H9 (cell line): ENCODE measurements around the gene ZNHIT6. TPM values are rescaled to one million over a fixed set of nuclear protein-coding genes. Genes with fewer than 3 reads are reported as not detected.
A peak's percentile ranks its signal among the peaks of the same experiment; 100 is the strongest.

Experiments used
- DNase-seq: peaks from one replicate; pipeline ENCODE4 v3.0.0-alpha.2; 2017
- H2AFZ ChIP-seq: one replicate; pipeline ENCODE4 v1.6.1; 2013; ENCODE audit warnings: mild to moderate bottlenecking, low read length, control low read depth, moderate library complexity
- H2AK5ac ChIP-seq: 2 replicates; pipeline ENCODE4 v1.6.1; 2013; ENCODE audit warnings: low read length, control low read depth, mixed read lengths; ENCODE audit not compliant: insufficient read length
- H2BK120ac ChIP-seq: one replicate; pipeline ENCODE4 v1.6.1; 2013; ENCODE audit warnings: low read depth, mild to moderate bottlenecking, low read length, control low read depth, inconsistent platforms; ENCODE audit not compliant: poor library complexity, severe bottlenecking
- H2BK12ac ChIP-seq: 2 replicates; pipeline ENCODE4 v1.6.1; 2013; ENCODE audit warnings: low read length, control low read depth, mixed read lengths, low read depth; ENCODE audit not compliant: insufficient read length
- H2BK15ac ChIP-seq: 2 replicates; pipeline ENCODE4 v1.6.1; 2013; ENCODE audit warnings: low read depth, low read length, control low read depth
- H2BK20ac ChIP-seq: one replicate; pipeline ENCODE4 v1.6.1; 2013; ENCODE audit warnings: low read depth, mild to moderate bottlenecking, low read length, control low read depth, inconsistent platforms; ENCODE audit not compliant: poor library complexity, severe bottlenecking
- H2BK5ac ChIP-seq: 2 replicates; pipeline ENCODE4 v1.6.1; 2013; ENCODE audit warnings: low read length, control low read depth, mixed read lengths; ENCODE audit not compliant: insufficient read length
- H3K14ac ChIP-seq: 2 replicates; pipeline ENCODE4 v1.6.1; 2013; ENCODE audit warnings: low read length, control low read depth; ENCODE audit not compliant: insufficient read depth
- H3K18ac ChIP-seq: 2 replicates; pipeline ENCODE4 v1.6.1; 2013; ENCODE audit warnings: low read depth, mild to moderate bottlenecking, mixed read lengths, low read length, control low read depth; ENCODE audit not compliant: insufficient read length
- H3K23ac ChIP-seq: 2 replicates; pipeline ENCODE4 v1.6.1; 2013; ENCODE audit warnings: low read length, control low read depth, mixed read lengths, low read depth; ENCODE audit not compliant: insufficient read length
- H3K23me2 ChIP-seq: 2 replicates; pipeline ENCODE4 v1.6.1; 2013; ENCODE audit warnings: low read depth, mild to moderate bottlenecking, mixed read lengths, low read length, control low read depth; ENCODE audit not compliant: insufficient read length, poor library complexity, severe bottlenecking
- H3K27ac ChIP-seq: 2 replicates; pipeline ENCODE4 v1.5.1; 2013; ENCODE audit warnings: low read length, control low read depth, mixed read lengths, low read depth; ENCODE audit not compliant: insufficient read length
- H3K27me3 ChIP-seq: 2 replicates; pipeline ENCODE4 v1.6.1; 2013; ENCODE audit warnings: low read length, control low read depth, inconsistent platforms; ENCODE audit not compliant: insufficient read depth
- H3K4ac ChIP-seq: 2 replicates; pipeline ENCODE4 v1.6.1; 2013; ENCODE audit warnings: low read depth, mild to moderate bottlenecking, control low read depth, inconsistent platforms, low read length, moderate library complexity
- H3K4me1 ChIP-seq: 2 replicates; pipeline ENCODE4 v1.6.1; 2013; ENCODE audit warnings: low read length, control low read depth, inconsistent platforms; ENCODE audit not compliant: insufficient read depth
- H3K4me2 ChIP-seq: 2 replicates; pipeline ENCODE4 v1.6.1; 2013; ENCODE audit warnings: low read length, control low read depth, mixed read lengths; ENCODE audit not compliant: insufficient read length, insufficient read depth
- H3K56ac ChIP-seq: 2 replicates; pipeline ENCODE4 v1.6.1; 2013; ENCODE audit warnings: low read depth, mild to moderate bottlenecking, mixed read lengths, low read length, control low read depth; ENCODE audit not compliant: insufficient read length
- H3K79me1 ChIP-seq: 2 replicates; pipeline ENCODE4 v1.6.1; 2013; ENCODE audit warnings: low read depth, mild to moderate bottlenecking, moderate library complexity, low read length, control low read depth, inconsistent platforms; ENCODE audit not compliant: insufficient read depth, poor library complexity, severe bottlenecking
- H3K79me2 ChIP-seq: 2 replicates; pipeline ENCODE4 v1.6.1; 2013; ENCODE audit warnings: low read length, control low read depth, inconsistent platforms; ENCODE audit not compliant: insufficient read depth
- H3K9ac ChIP-seq: 2 replicates; pipeline ENCODE4 v1.6.1; 2013; ENCODE audit warnings: low read length, control low read depth, mixed read lengths; ENCODE audit not compliant: insufficient read length; ENCODE audit errors: extremely low read depth
- H3K9me3 ChIP-seq: one replicate; pipeline ENCODE4 v1.6.1; 2013; ENCODE audit warnings: low read depth, low read length, inconsistent platforms; ENCODE audit not compliant: control insufficient read depth
- H3T11ph ChIP-seq: one replicate; pipeline ENCODE4 v1.6.1; 2013; ENCODE audit warnings: mild to moderate bottlenecking, low read length, control low read depth, inconsistent platforms
- H4K20me1 ChIP-seq: one replicate; pipeline ENCODE4 v1.6.1; 2013; ENCODE audit not compliant: control insufficient read depth, insufficient read length, insufficient read depth
- H4K5ac ChIP-seq: 2 replicates; pipeline ENCODE4 v1.6.1; 2013; ENCODE audit warnings: low read depth, mild to moderate bottlenecking, mixed read lengths, low read length, control low read depth; ENCODE audit not compliant: insufficient read length
- H4K8ac ChIP-seq: replicated peaks from 2 replicates; pipeline ENCODE4 v1.6.1; 2013; ENCODE audit warnings: low read length, control low read depth, mixed read lengths, low read depth; ENCODE audit not compliant: insufficient read length
- H4K91ac ChIP-seq: 2 replicates; pipeline ENCODE4 v1.6.1; 2013; ENCODE audit warnings: low read depth, mild to moderate bottlenecking, moderate library complexity, mixed read lengths, low read length, control low read depth; ENCODE audit not compliant: insufficient read length
- H3K27ac Mint-ChIP-seq, 3 experiments: 2 replicates in 2 of 3; 3 replicates in 1 of 3; pipeline ENCODE4 v1.8.0; 2020 to 2021; ENCODE audit warnings: mixed read lengths in 3 of 3, mild to moderate bottlenecking in 1 of 3, moderate library complexity in 1 of 3
- H3K27me3 Mint-ChIP-seq: 2 replicates; pipeline ENCODE4 v1.8.0; 2021; ENCODE audit warnings: low read depth, mild to moderate bottlenecking, moderate library complexity, mixed read lengths
- H3K36me3 Mint-ChIP-seq, 3 experiments: 2 replicates in 2 of 3; 3 replicates in 1 of 3; pipeline ENCODE4 v1.8.0; 2020 to 2021; ENCODE audit warnings: low read depth in 3 of 3, mixed read lengths in 3 of 3; ENCODE audit not compliant: insufficient read depth in 1 of 3
- H3K4me1 Mint-ChIP-seq, 2 experiments: 2 replicates each; pipeline ENCODE4 v1.8.0; 2020; ENCODE audit warnings: mixed read lengths in 2 of 2
- H3K4me3 Mint-ChIP-seq, 2 experiments: 2 replicates in 1 of 2; 3 replicates in 1 of 2; pipeline ENCODE4 v1.8.0; 2020 to 2021; ENCODE audit warnings: mild to moderate bottlenecking in 2 of 2, mixed read lengths in 2 of 2, moderate library complexity in 1 of 2
- H3K9me3 Mint-ChIP-seq, 2 experiments: 2 replicates in 1 of 2; 3 replicates in 1 of 2; pipeline ENCODE4 v1.8.0; 2020; ENCODE audit warnings: mild to moderate bottlenecking in 2 of 2, mixed read lengths in 2 of 2, moderate library complexity in 1 of 2
- WGBS: extraction: QIAGEN DNeasy Blood & Tissue Kit; methylation state at CpG from one replicate; pipeline ENCODE4 v1.1.7; 2013; ENCODE audit warnings: missing lambda C conversion rate, low lambda C conversion rate, mixed read lengths; ENCODE audit not compliant: insufficient read length; ENCODE audit errors: extremely low coverage; 5-methylcytosine and 5-hydroxymethylcytosine counted together
- long read RNA-seq: library from polyadenylated mRNA; unstranded; transcript quantifications from one replicate; pipeline ENCODE4 v2.0.0, GENCODE V29; 2020
- total RNA-seq: library from RNA; stranded (reverse); gene quantifications from 2 replicates; pipeline ENCODE4 v1.2.1, GENCODE V29; 2021
- TF ChIP-seq, protein P1 (sequence below): fragments of 200-600 bp; sonication (generic); conservative IDR thresholded peaks from 3 replicates; pipeline ENCODE4 v1.8.0; 2021; ENCODE audit warnings: antibody characterized with exemption, mild to moderate bottlenecking

Gene ZNHIT6, protein sequence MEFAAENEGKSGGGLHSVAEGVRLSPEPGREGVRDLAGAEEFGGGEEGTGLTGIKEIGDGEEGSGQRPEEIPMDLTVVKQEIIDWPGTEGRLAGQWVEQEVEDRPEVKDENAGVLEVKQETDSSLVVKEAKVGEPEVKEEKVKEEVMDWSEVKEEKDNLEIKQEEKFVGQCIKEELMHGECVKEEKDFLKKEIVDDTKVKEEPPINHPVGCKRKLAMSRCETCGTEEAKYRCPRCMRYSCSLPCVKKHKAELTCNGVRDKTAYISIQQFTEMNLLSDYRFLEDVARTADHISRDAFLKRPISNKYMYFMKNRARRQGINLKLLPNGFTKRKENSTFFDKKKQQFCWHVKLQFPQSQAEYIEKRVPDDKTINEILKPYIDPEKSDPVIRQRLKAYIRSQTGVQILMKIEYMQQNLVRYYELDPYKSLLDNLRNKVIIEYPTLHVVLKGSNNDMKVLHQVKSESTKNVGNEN
- 21.5 and 21.9 TPM in 2 replicates for total RNA-seq
- long read RNA-seq, transcript ZNHIT6-201 (10 exons, 2,797 nt) = major isoform, 52 of 60 reads
- long read RNA-seq, partial matches to known transcripts = 1 of 60 reads
- long read RNA-seq, other reads (novel, unspliced or antisense) = 7 of 60 reads

DNA sequence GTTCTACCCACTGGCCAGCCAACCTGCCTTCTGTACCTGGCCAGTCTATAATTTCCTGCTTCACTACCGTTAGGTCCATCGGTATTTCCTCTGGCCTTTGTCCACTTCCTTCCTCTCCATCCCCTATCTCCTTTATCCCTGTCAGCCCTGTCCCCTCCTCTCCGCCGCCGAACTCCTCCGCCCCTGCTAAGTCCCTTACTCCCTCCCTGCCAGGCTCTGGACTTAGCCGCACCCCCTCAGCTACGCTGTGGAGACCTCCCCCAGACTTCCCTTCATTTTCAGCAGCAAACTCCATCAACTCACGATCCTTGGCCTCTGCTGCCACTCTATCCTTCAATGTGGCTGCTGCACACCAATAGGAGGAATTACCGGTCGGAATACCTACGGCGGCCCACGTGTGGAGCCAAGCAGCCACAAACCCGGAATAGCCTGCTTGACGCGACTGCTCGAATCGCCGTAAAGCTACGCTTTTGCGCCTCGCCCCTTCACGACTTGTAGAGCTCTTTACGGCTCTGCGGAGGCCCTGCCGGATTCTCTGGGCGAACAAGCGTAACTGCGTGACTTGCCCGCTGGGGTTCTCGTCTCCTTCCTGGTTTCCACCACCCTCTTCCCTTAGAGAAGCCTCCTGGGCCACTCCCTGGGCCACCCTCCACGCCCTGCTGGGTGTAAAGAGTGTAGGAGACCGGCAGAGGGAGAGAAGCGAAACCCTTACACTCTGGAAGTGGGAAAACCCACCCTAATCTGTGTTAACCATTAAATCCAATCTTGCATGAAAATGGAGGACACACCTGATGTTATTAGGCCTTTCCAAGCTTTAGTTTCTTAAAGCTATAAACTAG, at the start of gene ZNHIT6:
Gene ZNHIT6 (minus strand): TSS at position 444 of the 839 bp plus-strand sequence. CDS start 149 bp downstream, at position 295.
- peaks cover 2% of the 10 kb centered on the region; the same call in 1 of the 2 replicates for H3K4me1 ChIP-seq
- H3K79me2 ChIP-seq = peaks cover 15% of the 10 kb centered on the region; the same call in 1 of the 2 replicates
- H3K27ac Mint-ChIP-seq = no peak within 1 kb of the TSS
- H2AFZ ChIP-seq = peak within 1 kb of the TSS; percentile 65
- peaks cover 13 to 26% (median 25%) of the 10 kb centered on the region in 3 experiments; a peak in 6 of 7 replicates for H3K36me3 Mint-ChIP-seq
- H3K9me3 Mint-ChIP-seq = no peaks in the 10 kb centered on the region
- peak within 1 kb of the TSS; percentile 88 for H3K9ac ChIP-seq
- no peak within 1 kb of the TSS for H2BK120ac ChIP-seq
- TF ChIP-seq, protein P1, sequence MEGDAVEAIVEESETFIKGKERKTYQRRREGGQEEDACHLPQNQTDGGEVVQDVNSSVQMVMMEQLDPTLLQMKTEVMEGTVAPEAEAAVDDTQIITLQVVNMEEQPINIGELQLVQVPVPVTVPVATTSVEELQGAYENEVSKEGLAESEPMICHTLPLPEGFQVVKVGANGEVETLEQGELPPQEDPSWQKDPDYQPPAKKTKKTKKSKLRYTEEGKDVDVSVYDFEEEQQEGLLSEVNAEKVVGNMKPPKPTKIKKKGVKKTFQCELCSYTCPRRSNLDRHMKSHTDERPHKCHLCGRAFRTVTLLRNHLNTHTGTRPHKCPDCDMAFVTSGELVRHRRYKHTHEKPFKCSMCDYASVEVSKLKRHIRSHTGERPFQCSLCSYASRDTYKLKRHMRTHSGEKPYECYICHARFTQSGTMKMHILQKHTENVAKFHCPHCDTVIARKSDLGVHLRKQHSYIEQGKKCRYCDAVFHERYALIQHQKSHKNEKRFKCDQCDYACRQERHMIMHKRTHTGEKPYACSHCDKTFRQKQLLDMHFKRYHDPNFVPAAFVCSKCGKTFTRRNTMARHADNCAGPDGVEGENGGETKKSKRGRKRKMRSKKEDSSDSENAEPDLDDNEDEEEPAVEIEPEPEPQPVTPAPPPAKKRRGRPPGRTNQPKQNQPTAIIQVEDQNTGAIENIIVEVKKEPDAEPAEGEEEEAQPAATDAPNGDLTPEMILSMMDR = peak; percentile 56
- no peak within 1 kb of the TSS for H2BK20ac ChIP-seq
- H3K23ac ChIP-seq = no peak within 1 kb of the TSS
- H3K27me3 Mint-ChIP-seq = no peaks in the 10 kb centered on the region
- no peak within 1 kb of the TSS for H3T11ph ChIP-seq
- H3K18ac ChIP-seq = no peak within 1 kb of the TSS
- H3K56ac ChIP-seq = peak within 1 kb of the TSS; percentile 63
- peak within 1 kb of the TSS; percentile 9 for H3K27ac ChIP-seq
- peak within 1 kb of the TSS; percentile 2 for H4K5ac ChIP-seq
- no CpG with 5 or more reads among the region's 35 CpGs for WGBS
- no peak within 1 kb of the TSS for H3K4ac ChIP-seq
- H3K9me3 ChIP-seq = no peaks in the 10 kb centered on the region
- no peak within 1 kb of the TSS for H2BK15ac ChIP-seq
- no peak within 1 kb of the TSS for H4K8ac ChIP-seq
- no peak within 1 kb of the TSS for H2BK5ac ChIP-seq
- peaks cover 8% of the 10 kb centered on the region for H3K23me2 ChIP-seq
- no peak within 1 kb of the TSS for H2AK5ac ChIP-seq
- H4K91ac ChIP-seq = no peak within 1 kb of the TSS
- no peaks in the 10 kb centered on the region for H3K27me3 ChIP-seq
- H3K4me2 ChIP-seq = peak within 1 kb of the TSS; percentile 98
- no peaks in the 10 kb centered on the region for H3K79me1 ChIP-seq
- H3K4me1 Mint-ChIP-seq = peaks cover 2 to 4% of the 10 kb centered on the region in 2 experiments; a peak in 1 of 4 replicates
- peak within 1 kb of the TSS; percentile 81 for H3K14ac ChIP-seq
- H3K4me3 Mint-ChIP-seq = no peak within 1 kb of the TSS
- H4K20me1 ChIP-seq = no peaks in the 10 kb centered on the region
- H2BK12ac ChIP-seq = no peak within 1 kb of the TSS
- DNase-seq = peak; percentile 97
